Activated CD4-positive, alpha-beta T cell treated with anti-CD3 and anti-CD28 coated beads for 36 hours (primary cell): ENCODE results near the gene DHCR24. TPM values are rescaled to one million over a fixed set of nuclear protein-coding genes. Genes with fewer than 3 reads are reported as not detected.
"Not testable (repeated sequence)": the region's sequence is repeated elsewhere in the genome, so short reads cannot be mapped to it uniquely, and the experiment has no call there.

Experiments
- ATAC-seq: fragments of 200-7000 bp; cut with Tn5 transposase; one replicate; pipeline ENCODE4 v1.10.0; 2021; ENCODE audit warnings: mild to moderate bottlenecking, moderate library complexity
- CTCF ChIA-PET: fragments of 350-600 bp; sonication (Branson Sonifier 250); formaldehyde crosslinking; loops from one replicate; lab custom pipeline; 2021; ENCODE audit warnings: antibody characterized with exemption; lab: Charles Lee
- POLR2A ChIA-PET: fragments of 350-600 bp; sonication (Branson Sonifier 250); formaldehyde crosslinking; loops from one replicate; lab custom pipeline; 2021; ENCODE audit warnings: antibody characterized with exemption, inconsistent platforms; lab: Charles Lee
- DNase-seq: peaks from one replicate; pipeline ENCODE4 v3.0.0-alpha.2; 2020
- H3K27ac Mint-ChIP-seq: one replicate; pipeline ENCODE4 v1.8.0; 2021; ENCODE audit warnings: mixed read lengths
- H3K27me3 Mint-ChIP-seq: one replicate; pipeline ENCODE4 v1.8.0; 2021; ENCODE audit warnings: mixed read lengths
- H3K36me3 Mint-ChIP-seq: one replicate; pipeline ENCODE4 v1.8.0; 2021; ENCODE audit warnings: low read depth, mixed read lengths
- H3K4me1 Mint-ChIP-seq: one replicate; pipeline ENCODE4 v1.8.0; 2021; ENCODE audit warnings: mixed read lengths
- H3K4me3 Mint-ChIP-seq: one replicate; pipeline ENCODE4 v1.8.0; 2021; ENCODE audit warnings: mild to moderate bottlenecking, moderate library complexity, mixed read lengths
- H3K9me3 Mint-ChIP-seq: one replicate; pipeline ENCODE4 v1.8.0; 2021; ENCODE audit warnings: low read depth, mixed read lengths
- intact Hi-C, 2 experiments: fragments of 100-400 bp; cut with DNase I in 1 of 2; cut with micrococcal nuclease in 1 of 2; formaldehyde crosslinking; loops; one replicate each; pipeline versions ENCODE4 v1.14.2 to v1.15.1; 2022 to 2024; cut with DNase I, micrococcal nuclease
- total RNA-seq, 2 experiments: library from RNA; stranded (reverse); gene quantifications; one replicate each; pipeline ENCODE4 v1.2.3, GENCODE V29; 2021

Gene DHCR24
- total RNA-seq, 2 experiments from 2014 or later, result 78.4 to 80.6 TPM

- DNase-seq (peak; percentile 14), ATAC-seq (no peak)
- Mint-ChIP-seq H3K4me1 (peaks cover 39% of the 10 kb centered on the region), H3K4me3 (peak overlapping the region; percentile 89), H3K27me3 (peaks cover 7% of the 10 kb centered on the region), H3K9me3 (no peaks in the 10 kb centered on the region), H3K27ac (peak overlapping the region; percentile 84), H3K36me3 (peaks cover 36% of the 10 kb centered on the region)
- ChIA-PET POLR2A (interaction anchor here (0.6 to 1.5 kb wide), 2 partner anchors 12 to 18 kb away, joined by 3 to 4 read pairs; no protein-coding TSS in a partner anchor), CTCF (interaction anchor here (0.6 to 3.2 kb wide), 8 partner anchors 8 to 1691 kb away, joined by 3 to 11 read pairs (median 4); no protein-coding TSS in a partner anchor)
- intact Hi-C loops, result loop anchor here in 1 of 2 experiments (2.0 to 10.0 kb wide), 3 partner anchors 329 to 995 kb away; partner anchors contain the start of genes TCEANC2, TMEM59 and USP24
These were observed 930 bp downstream of the DHCR24 start for GRCh38 chr1:54885807-54886723.

GRCh38 chr1:54885237-54885679 lies 1.7 kb downstream of the DHCR24 start:
- POLR2A ChIA-PET, result interaction anchor here (0.6 kb wide), 1 partner anchor 19 kb away, joined by 4 read pairs; no protein-coding TSS in a partner anchor
- no peak for DNase-seq
- H3K27me3 Mint-ChIP-seq, result peaks cover 7% of the 10 kb centered on the region
- CTCF ChIA-PET, result interaction anchor here (0.7 to 1.8 kb wide), 5 partner anchors 18 to 346 kb away, joined by 3 to 4 read pairs (median 4); no protein-coding TSS in a partner anchor
- peaks cover 36% of the 10 kb centered on the region for H3K36me3 Mint-ChIP-seq
- intact Hi-C loops, result loop anchor here in 1 of 2 experiments (10.0 kb wide), 1 partner anchor 330 kb away; the partner anchor contains the start of gene USP24
- H3K4me3 Mint-ChIP-seq, result peak overlapping the region; percentile 89
- no peak overlapping the region for H3K27ac Mint-ChIP-seq
- H3K4me1 Mint-ChIP-seq, result peaks cover 39% of the 10 kb centered on the region
- no peak for ATAC-seq
- H3K9me3 Mint-ChIP-seq, result no peaks in the 10 kb centered on the region

GRCh38 chr1:54884768-54885167 lies 2.2 kb downstream of the DHCR24 start:
- peaks cover 41% of the 10 kb centered on the region for H3K36me3 Mint-ChIP-seq
- peak overlapping the region; percentile 89 for H3K4me3 Mint-ChIP-seq
- peaks cover 6% of the 10 kb centered on the region for H3K27me3 Mint-ChIP-seq
- no peaks in the 10 kb centered on the region for H3K9me3 Mint-ChIP-seq
- ChIA-PET POLR2A (interaction anchor here (0.6 kb wide), 1 partner anchor 18 kb away, joined by 4 read pairs; no protein-coding TSS in a partner anchor), CTCF (interaction anchor here (0.7 to 1.8 kb wide), 2 partner anchors 112 to 120 kb away, joined by 3 to 4 read pairs; no protein-coding TSS in a partner anchor)
- intact Hi-C loops, result loop anchor here in 1 of 2 experiments (10.0 kb wide), 1 partner anchor 330 kb away; the partner anchor contains the start of gene USP24
- H3K27ac Mint-ChIP-seq, result no peak overlapping the region
- H3K4me1 Mint-ChIP-seq, result peaks cover 39% of the 10 kb centered on the region
- ATAC-seq, result no peak
- DNase-seq, result no peak

- intact Hi-C loops, result loop anchor here in 1 of 2 experiments (10.0 kb wide), 1 partner anchor 331 kb away; the partner anchor contains the start of gene USP24
- peaks cover 5% of the 10 kb centered on the region for H3K27me3 Mint-ChIP-seq
- ChIA-PET POLR2A (no interaction called here), CTCF (interaction anchor here (0.7 kb wide), 1 partner anchor 9 kb away, joined by 3 read pairs; no protein-coding TSS in a partner anchor)
- H3K4me1 Mint-ChIP-seq, result peaks cover 39% of the 10 kb centered on the region
- no peak for ATAC-seq
- peaks cover 46% of the 10 kb centered on the region for H3K36me3 Mint-ChIP-seq
- H3K9me3 Mint-ChIP-seq, result no peaks in the 10 kb centered on the region
- DNase-seq, result no peak
- peak overlapping the region; percentile 38 for H3K27ac Mint-ChIP-seq
- no peak overlapping the region for H3K4me3 Mint-ChIP-seq
These were observed 2.8 kb downstream of the DHCR24 start for GRCh38 chr1:54884135-54884586.

GRCh38 chr1:54883349-54884102 lies 3.5 kb downstream of the DHCR24 start:
- Mint-ChIP-seq H3K4me1 (peaks cover 39% of the 10 kb centered on the region), H3K36me3 (peaks cover 49% of the 10 kb centered on the region), H3K9me3 (no peaks in the 10 kb centered on the region), H3K27me3 (peaks cover 5% of the 10 kb centered on the region), H3K4me3 (no peak overlapping the region), H3K27ac (no peak overlapping the region)
- intact Hi-C loops, result loop anchor here in 1 of 2 experiments (10.0 kb wide), 1 partner anchor 331 kb away; the partner anchor contains the start of gene USP24
- ChIA-PET CTCF (interaction anchor here (0.7 to 0.9 kb wide), 2 partner anchors 9 to 10 kb away, joined by 3 to 4 read pairs; no protein-coding TSS in a partner anchor), POLR2A (no interaction called here)
- DNase-seq, result no peak
- ATAC-seq, result no peak

GRCh38 chr1:54882519-54882918 lies 4.5 kb downstream of the DHCR24 start:
- H3K4me1 Mint-ChIP-seq, result peaks cover 31% of the 10 kb centered on the region
- no peaks in the 10 kb centered on the region for H3K9me3 Mint-ChIP-seq
- no peak for DNase-seq
- ATAC-seq, result no peak
- ChIA-PET POLR2A (no interaction called here), CTCF (no interaction called here)
- no peaks in the 10 kb centered on the region for H3K27me3 Mint-ChIP-seq
- H3K27ac Mint-ChIP-seq, result no peak overlapping the region
- intact Hi-C loops, result loop anchor here in 1 of 2 experiments (10.0 kb wide), 1 partner anchor 332 kb away; the partner anchor contains the start of gene USP24
- peaks cover 53% of the 10 kb centered on the region for H3K36me3 Mint-ChIP-seq
- H3K4me3 Mint-ChIP-seq, result no peak overlapping the region

GRCh38 chr1:54881604-54882003 lies 5.4 kb downstream of the DHCR24 start:
- CTCF ChIA-PET, ATAC-seq, POLR2A ChIA-PET, H3K27me3 Mint-ChIP-seq, DNase-seq, H3K27ac Mint-ChIP-seq, H3K4me3 Mint-ChIP-seq, H3K9me3 Mint-ChIP-seq: not testable (repeated sequence)
- peaks cover 60% of the 10 kb centered on the region for H3K36me3 Mint-ChIP-seq
- H3K4me1 Mint-ChIP-seq, result peaks cover 32% of the 10 kb centered on the region
- intact Hi-C loops, result loop anchor here in 1 of 2 experiments (10.0 kb wide), 1 partner anchor 333 kb away; the partner anchor contains the start of gene USP24

GRCh38 chr1:54879872-54880271 lies 7.1 kb downstream of the DHCR24 start:
- Mint-ChIP-seq H3K27ac (no peak overlapping the region), H3K4me3 (no peak overlapping the region), H3K27me3 (no peaks in the 10 kb centered on the region), H3K9me3 (no peaks in the 10 kb centered on the region), H3K4me1 (peaks cover 17% of the 10 kb centered on the region), H3K36me3 (peaks cover 64% of the 10 kb centered on the region)
- DNase-seq (no peak), ATAC-seq (no peak)
- ChIA-PET CTCF (interaction anchor here (0.8 kb wide), 1 partner anchor 70 kb away, joined by 3 read pairs; no protein-coding TSS in a partner anchor), POLR2A (no interaction called here)
- intact Hi-C loops, result loop anchor here in 1 of 2 experiments (10.0 kb wide), 1 partner anchor 335 kb away; the partner anchor contains the start of gene USP24

GRCh38 chr1:54876814-54877213 lies 10.2 kb downstream of the DHCR24 start:
- intact Hi-C loops, result no loop called here
- ChIA-PET CTCF (no interaction called here), POLR2A (no interaction called here)
- Mint-ChIP-seq H3K27ac (no peak overlapping the region), H3K4me3 (no peak overlapping the region), H3K9me3 (no peaks in the 10 kb centered on the region), H3K27me3 (no peaks in the 10 kb centered on the region), H3K36me3 (peaks cover 61% of the 10 kb centered on the region), H3K4me1 (peaks cover 3% of the 10 kb centered on the region)
- DNase-seq (no peak), ATAC-seq (no peak)

GRCh38 chr1:54875000-54875399 lies 12.0 kb downstream of the DHCR24 start:
- Mint-ChIP-seq H3K4me3 (no peak overlapping the region), H3K9me3 (no peaks in the 10 kb centered on the region), H3K27me3 (no peaks in the 10 kb centered on the region), H3K36me3 (peaks cover 67% of the 10 kb centered on the region), H3K27ac (no peak overlapping the region), H3K4me1 (peaks cover 3% of the 10 kb centered on the region)
- ATAC-seq, result no peak
- no peak for DNase-seq
- ChIA-PET POLR2A (interaction anchor here (1.0 kb wide), 1 partner anchor 11 kb away, joined by 3 read pairs; the partner anchor contains the start of gene DHCR24), CTCF (interaction anchor here (0.5 to 0.6 kb wide), 2 partner anchors 9 to 328 kb away, joined by 3 to 4 read pairs; no protein-coding TSS in a partner anchor)
- intact Hi-C loops, result no loop called here
